ENCODE results near the gene DNAJB6. TPM values are rescaled to one million over a fixed set of nuclear protein-coding genes. Genes with fewer than 3 reads are reported as not detected.

The DNAJB6 gene
- total RNA-seq, 1 experiment from 2014 or later, result 178 TPM

DNA sequence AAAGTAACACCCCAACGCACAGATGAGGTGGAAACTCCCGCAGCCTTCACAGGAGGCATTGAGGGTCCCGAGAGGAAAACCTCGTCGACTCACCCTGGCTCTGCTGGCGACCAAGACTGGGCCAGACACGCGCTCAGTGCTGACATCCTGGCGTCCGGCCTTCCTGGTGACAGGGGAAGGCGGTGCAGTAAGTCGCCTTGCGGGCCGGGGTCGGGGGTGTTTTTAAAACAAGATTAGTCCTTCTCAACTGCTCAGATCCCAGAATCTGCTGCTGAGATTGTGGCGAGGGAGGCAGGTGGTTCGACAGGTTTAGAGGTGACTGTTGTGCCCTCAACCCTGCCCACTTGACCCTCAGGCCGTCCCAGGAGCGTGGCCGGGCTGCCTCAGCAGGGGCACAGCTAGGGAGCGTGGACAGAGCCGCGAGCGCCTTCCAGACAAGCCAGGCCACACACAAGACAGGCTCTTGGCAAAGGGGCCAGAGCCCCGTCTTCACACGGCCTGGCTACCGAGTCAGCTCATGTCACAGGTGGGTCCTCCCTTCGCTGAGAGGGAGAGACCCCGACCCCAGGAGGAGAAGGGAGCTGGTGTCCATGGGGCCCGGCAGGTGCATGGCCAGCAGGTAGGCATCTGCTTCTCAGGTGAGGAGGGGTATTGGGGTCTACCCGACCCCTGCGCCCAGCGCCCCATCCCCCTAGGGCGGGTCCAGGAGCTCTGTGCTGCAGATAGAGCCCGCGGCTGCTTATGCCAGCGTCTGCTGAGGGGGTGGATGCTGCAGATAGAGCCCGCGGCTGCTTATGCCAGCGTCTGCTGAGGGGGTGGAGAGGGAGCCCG, 81.6 kb downstream of the DNAJB6 start:
- no peak overlapping the region for H3K4me3 ChIP-seq
- no peak overlapping the region for H3K27ac ChIP-seq
- peaks cover 49% of the 10 kb centered on the region for H3K36me3 ChIP-seq
- no peaks in the 10 kb centered on the region for H3K4me1 ChIP-seq (replicated peaks)
- DNase-seq (ENCODE audit: low read depth in 1 of 2, low spot score in 2 of 2), result no peak
- H3K27me3 ChIP-seq (replicated peaks), result no peaks in the 10 kb centered on the region
- no peaks in the 10 kb centered on the region for H3K9me3 ChIP-seq (replicated peaks)

DNA sequence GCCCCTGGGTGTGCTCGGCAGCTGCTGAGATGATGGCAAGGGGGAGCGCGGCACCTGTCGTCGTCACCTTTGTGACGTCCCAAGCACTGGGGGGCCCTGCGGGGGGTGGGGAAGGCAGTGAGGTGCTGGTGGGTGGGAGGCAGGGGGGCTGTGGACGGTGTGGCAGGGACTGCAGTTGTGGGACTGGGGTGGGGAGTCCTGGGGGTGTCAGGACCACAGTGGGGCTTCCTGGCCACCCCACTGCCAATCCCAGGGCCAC, 82.2 kb downstream of the DNAJB6 start:
- Histone ChIP-seq H3K27ac (no peak overlapping the region), H3K36me3 (peaks cover 47% of the 10 kb centered on the region), H3K4me1 (replicated peaks) (no peaks in the 10 kb centered on the region), H3K4me3 (no peak overlapping the region), H3K9me3 (replicated peaks) (no peaks in the 10 kb centered on the region), H3K27me3 (replicated peaks) (no peaks in the 10 kb centered on the region)
- DNase-seq (ENCODE audit: low read depth in 1 of 2, low spot score in 2 of 2), result no peak

DNA sequence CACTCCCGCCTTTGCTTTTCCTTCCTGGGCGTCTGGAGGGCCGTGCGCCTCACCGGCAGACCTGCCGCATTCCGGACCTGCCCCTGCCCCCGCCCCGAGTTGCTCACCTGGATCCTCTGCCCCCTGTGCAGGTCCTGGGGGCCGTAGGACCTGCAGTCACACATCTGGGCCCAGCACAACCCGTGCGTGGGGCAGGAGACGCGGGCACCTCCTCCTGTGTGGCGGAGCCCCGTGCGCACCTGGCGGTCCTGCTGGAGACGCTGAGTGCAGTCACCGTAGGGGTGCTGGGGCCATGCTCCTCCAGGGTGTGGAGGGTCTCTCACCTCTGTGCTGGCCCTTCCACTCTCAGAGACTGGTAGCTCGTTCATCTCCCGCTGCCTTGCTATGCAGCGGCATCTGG, 85.5 kb downstream of the DNAJB6 start:
- Histone ChIP-seq H3K4me1 (replicated peaks) (no peaks in the 10 kb centered on the region), H3K4me3 (no peak overlapping the region), H3K9me3 (replicated peaks) (no peaks in the 10 kb centered on the region), H3K27ac (no peak overlapping the region), H3K27me3 (replicated peaks) (no peaks in the 10 kb centered on the region), H3K36me3 (peaks cover 14% of the 10 kb centered on the region)
- no peak for DNase-seq (ENCODE audit: low read depth in 1 of 2, low spot score in 2 of 2)

DNA sequence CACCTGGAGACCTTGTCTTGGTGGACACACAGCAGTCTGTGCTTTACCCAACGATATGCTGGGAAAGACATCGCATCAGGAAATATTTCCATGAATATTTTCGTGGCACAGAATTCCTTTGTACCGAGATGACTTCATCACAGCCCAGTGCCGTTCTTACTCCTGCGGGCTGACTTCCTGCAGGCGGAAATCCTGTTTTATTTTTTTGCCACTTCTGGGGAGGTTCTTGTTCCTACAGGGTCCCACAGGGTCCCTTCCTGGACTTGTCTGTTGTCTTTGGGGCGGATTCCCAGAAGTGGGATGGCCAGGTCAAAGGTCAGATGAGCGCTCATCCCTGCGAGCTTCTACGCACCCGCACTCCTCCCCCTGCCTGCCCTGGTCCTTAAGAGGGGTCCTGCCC, 86.5 kb downstream of the DNAJB6 start:
- Histone ChIP-seq H3K4me3 (no peak overlapping the region), H3K9me3 (replicated peaks) (no peaks in the 10 kb centered on the region), H3K4me1 (replicated peaks) (no peaks in the 10 kb centered on the region), H3K27me3 (replicated peaks) (no peaks in the 10 kb centered on the region), H3K27ac (no peak overlapping the region), H3K36me3 (peaks cover 3% of the 10 kb centered on the region; the same call in 1 of the 2 replicates)
- DNase-seq (ENCODE audit: low read depth in 1 of 2, low spot score in 2 of 2), result no peak

DNA sequence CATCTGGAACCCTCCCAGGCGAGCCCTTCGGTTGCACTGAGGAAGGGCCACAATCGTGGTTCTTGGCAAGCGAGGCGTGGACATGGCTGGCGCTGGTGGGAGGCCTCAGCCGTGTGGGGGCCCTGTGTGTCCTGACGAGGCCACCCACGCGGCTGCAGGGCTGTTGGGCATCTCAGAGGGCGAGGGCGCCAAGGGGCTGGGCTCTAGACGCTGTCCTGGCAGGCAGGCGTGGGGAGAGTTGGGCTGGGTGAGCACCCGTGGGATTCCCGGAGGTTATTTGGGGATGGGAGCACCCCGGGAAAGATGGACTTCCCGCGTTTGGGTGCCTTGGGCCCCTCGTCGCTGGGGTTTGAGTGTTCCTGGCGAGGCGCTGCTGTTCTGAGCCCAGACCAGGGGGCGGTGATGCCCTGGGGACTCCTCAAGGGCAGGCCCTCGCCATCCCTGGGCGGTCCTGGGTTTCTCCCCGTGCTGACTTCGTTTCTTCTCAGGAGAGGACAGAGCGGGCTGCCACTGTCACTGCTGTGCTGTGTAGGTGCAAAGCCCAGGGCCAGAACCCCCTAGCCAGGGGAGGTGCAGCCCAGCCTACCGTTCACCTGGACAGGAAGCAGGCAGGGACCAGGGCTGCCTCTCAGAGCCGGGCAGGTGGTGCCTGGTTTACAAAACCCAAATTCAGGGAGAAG, 87.2 kb downstream of the DNAJB6 start:
- H3K4me3 ChIP-seq, result no peak overlapping the region
- no peaks in the 10 kb centered on the region for H3K36me3 ChIP-seq
- H3K4me1 ChIP-seq (replicated peaks), result no peaks in the 10 kb centered on the region
- no peaks in the 10 kb centered on the region for H3K9me3 ChIP-seq (replicated peaks)
- H3K27ac ChIP-seq, result no peak overlapping the region
- no peak for DNase-seq (ENCODE audit: low read depth in 1 of 2, low spot score in 2 of 2)
- H3K27me3 ChIP-seq (replicated peaks), result no peaks in the 10 kb centered on the region

DNA sequence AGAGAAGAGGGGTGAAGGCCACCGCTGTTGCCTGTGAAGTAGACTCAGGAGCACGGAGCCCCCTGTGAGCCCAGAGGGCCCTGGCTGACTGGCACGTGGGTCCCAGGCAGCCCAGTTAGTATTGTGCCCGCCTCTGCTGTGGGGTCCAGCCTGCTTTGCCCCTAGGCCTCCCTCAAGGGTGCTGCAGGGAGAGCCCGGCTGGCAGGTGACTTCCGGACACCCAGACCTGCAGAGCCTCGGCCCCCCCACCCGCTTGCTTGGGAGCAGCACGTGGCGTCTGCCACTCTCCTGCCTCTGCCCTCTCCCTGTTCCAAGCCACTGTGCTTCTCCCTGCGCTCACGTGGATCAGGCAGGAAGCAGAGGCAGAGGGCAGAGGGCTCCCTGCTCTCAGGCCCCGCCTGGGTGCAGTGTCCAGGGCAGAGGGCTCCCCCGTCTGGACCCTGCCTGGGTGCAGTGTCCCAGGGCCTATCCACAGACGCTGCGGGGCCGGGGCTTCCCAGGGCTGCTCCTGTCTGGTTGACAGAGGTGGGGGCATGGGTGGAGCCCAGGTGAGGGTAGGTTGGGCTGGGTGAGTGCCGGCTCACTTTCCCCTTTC, 88.4 kb downstream of the DNAJB6 start:
- no peaks in the 10 kb centered on the region for H3K36me3 ChIP-seq
- H3K9me3 ChIP-seq (replicated peaks), result no peaks in the 10 kb centered on the region
- H3K4me1 ChIP-seq (replicated peaks), result no peaks in the 10 kb centered on the region
- H3K4me3 ChIP-seq, result no peak overlapping the region
- no peak for DNase-seq (ENCODE audit: low read depth in 1 of 2, low spot score in 2 of 2)
- H3K27ac ChIP-seq, result no peak overlapping the region
- H3K27me3 ChIP-seq (replicated peaks), result no peaks in the 10 kb centered on the region

DNA sequence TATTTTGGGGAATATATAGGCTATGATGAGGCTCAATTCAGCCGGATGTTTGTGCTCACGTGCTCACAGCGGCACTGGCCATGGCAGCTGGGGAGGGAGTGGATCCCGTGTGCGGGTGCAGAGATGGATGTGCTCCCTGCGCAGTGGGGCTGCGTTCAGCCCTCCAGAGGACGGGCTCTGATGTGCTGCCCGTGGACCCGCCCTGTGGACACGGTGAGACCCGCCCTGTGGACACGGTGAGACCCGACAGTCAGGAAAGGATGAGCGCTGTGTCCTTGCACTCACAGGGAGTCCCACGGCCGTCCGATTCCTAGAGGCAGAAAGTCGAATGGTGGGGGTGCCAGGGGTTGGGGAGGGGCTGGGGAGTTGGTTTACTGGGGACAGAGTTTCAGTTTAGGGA, 89.0 kb downstream of the DNAJB6 start:
- DNase-seq (ENCODE audit: low read depth in 1 of 2, low spot score in 2 of 2), result no peak
- Histone ChIP-seq H3K27ac (no peak overlapping the region), H3K4me1 (replicated peaks) (no peaks in the 10 kb centered on the region), H3K36me3 (no peaks in the 10 kb centered on the region), H3K4me3 (no peak overlapping the region), H3K27me3 (replicated peaks) (no peaks in the 10 kb centered on the region), H3K9me3 (replicated peaks) (no peaks in the 10 kb centered on the region)

DNA sequence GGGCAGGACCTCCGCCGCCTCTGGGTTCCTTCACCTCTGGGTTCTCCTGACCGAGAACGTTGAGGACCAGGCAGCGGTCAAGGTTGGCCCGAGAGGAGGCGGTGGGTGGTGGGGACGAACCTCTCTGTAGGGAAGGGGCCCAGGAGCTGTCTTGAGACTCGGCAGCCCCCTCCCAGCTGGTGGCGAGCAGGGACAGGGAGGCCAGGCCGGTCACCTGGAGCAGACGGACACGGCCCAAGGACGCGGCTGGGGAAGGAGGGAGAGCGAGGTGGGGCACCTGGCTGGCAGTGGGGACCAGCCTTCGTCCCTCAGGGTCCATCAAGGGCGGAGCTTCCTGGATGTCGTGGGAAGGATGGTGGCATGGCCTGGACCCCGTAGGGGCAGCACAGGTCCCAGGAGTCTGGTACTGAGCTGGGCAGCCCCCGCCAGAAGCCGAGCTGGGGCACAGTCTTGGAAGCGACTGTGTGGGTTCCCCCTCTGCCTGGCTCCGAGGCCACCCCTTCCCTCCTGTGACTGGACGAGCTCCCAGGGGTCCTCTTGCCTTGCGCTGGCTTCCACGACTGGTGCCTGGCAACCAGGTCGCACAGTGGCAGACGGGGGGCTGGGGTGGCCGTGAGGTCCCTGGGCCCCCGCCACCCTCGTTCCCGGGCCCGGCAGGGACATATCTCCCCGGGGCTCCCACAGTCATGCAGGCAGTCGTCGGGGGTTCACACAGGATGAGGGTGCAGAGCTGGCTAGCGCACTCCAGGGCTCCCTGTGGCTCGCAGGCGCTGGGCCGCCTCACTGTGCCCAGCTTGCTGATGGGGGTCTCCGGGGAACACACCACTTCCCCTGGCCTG, 89.9 kb downstream of the DNAJB6 start:
- Histone ChIP-seq H3K4me3 (no peak overlapping the region), H3K36me3 (no peaks in the 10 kb centered on the region), H3K9me3 (replicated peaks) (no peaks in the 10 kb centered on the region), H3K27me3 (replicated peaks) (no peaks in the 10 kb centered on the region), H3K4me1 (replicated peaks) (no peaks in the 10 kb centered on the region), H3K27ac (no peak overlapping the region)
- DNase-seq (ENCODE audit: low read depth in 1 of 2, low spot score in 2 of 2), result no peak

DNA sequence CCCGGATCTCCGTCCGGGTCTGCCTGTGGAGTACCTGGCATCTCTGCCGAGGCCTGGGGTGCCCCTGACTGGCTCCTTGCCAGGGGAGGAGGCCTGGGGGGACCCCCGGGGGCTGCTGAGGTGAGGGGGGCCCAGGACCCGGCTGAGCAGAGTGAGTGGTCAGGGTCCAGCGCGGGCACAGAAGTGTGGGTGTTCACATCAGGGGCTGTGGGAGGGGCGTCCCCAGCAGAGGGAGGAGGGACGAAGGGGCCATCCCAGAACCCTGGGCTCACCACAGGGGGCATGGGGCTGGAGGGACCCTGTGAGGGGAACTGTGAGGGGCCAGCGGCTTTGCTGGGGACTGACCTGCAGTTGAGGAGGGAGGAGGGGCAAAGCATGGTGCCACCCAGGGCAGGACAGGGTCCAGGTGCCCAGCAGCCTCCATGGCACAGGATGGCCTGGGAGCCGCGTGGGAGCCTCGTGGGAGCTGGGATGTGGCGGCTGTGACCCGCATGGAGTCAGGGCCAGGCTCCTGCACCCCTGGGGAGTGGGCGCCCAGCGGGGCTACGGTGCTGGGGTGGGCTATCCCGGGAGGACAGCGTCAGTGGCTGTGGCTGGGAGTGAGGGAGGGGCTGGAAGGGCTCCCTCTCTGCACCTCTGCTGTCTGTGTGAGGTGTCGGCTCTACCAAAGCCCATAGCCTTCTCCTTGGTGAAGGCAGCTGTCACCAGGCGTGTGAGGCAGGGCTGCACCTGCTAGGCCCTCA, 91.2 kb downstream of the DNAJB6 start:
- no peak overlapping the region for H3K4me3 ChIP-seq
- no peaks in the 10 kb centered on the region for H3K27me3 ChIP-seq (replicated peaks)
- H3K9me3 ChIP-seq (replicated peaks), result no peaks in the 10 kb centered on the region
- no peak for DNase-seq (ENCODE audit: low read depth in 1 of 2, low spot score in 2 of 2)
- no peaks in the 10 kb centered on the region for H3K36me3 ChIP-seq
- H3K4me1 ChIP-seq (replicated peaks), result peaks cover 9% of the 10 kb centered on the region
- no peak overlapping the region for H3K27ac ChIP-seq

DNA sequence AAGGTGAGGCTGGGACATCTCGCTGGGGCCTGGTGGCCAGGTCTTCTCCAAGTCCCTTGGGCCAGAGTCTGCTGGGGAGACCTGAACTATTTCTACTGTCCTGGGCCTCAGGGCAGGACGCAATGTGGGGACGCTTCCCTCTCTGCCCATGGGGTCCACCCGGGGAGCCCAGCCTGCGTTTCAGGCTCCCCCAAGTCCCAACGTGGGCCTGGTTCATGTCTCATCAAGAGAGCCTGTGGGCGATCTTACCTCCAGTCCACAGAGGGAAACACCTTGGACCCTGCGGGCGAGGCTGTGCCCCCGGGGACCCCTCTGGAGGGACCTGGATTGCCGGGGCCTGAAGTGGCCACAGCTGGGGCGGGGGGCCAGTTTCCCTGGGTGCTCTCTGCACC, 91.7 kb downstream of the DNAJB6 start:
- Histone ChIP-seq H3K27ac (no peak overlapping the region), H3K27me3 (replicated peaks) (no peaks in the 10 kb centered on the region), H3K36me3 (no peaks in the 10 kb centered on the region), H3K9me3 (replicated peaks) (no peaks in the 10 kb centered on the region), H3K4me1 (replicated peaks) (peaks cover 9% of the 10 kb centered on the region), H3K4me3 (no peak overlapping the region)
- no peak for DNase-seq (ENCODE audit: low read depth in 1 of 2, low spot score in 2 of 2)

DNA sequence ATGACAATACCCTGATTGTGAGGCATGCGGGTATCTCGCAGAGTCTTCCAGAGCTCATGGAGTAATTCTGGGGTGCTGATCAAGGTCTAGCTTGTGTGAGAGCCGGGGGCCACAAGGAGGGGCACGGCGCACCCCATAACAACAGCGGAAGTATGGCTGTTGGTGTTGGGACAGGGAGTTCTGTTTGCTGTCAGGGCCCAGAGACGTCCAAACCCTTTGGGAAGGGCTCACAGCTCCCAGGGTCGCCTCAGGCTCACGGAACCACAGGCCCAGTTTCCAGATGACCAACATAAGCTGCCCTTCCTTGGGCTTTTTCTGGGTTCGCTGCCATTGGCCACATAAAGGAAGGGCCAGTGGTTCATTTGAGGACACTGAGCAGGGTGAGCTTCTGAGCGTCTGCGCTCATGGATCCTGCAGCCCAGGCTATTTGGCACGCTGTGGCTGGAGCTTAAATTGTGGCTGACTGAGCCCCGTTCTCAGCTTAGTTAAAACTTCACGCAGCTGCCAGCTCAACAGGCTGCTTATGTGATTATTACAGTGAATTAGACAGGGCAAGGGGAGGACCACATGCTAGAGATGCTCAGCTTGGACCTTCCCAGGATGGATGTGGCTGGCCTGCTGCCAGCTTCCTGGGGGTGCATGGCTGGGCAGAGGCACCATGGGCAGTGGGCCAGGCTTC, 92.3 kb downstream of the DNAJB6 start:
- DNase-seq (ENCODE audit: low read depth in 1 of 2, low spot score in 2 of 2), result no peak
- Histone ChIP-seq H3K36me3 (no peaks in the 10 kb centered on the region), H3K4me3 (no peak overlapping the region), H3K9me3 (replicated peaks) (no peaks in the 10 kb centered on the region), H3K27ac (no peak overlapping the region), H3K27me3 (replicated peaks) (no peaks in the 10 kb centered on the region), H3K4me1 (replicated peaks) (peaks cover 9% of the 10 kb centered on the region)

DNA sequence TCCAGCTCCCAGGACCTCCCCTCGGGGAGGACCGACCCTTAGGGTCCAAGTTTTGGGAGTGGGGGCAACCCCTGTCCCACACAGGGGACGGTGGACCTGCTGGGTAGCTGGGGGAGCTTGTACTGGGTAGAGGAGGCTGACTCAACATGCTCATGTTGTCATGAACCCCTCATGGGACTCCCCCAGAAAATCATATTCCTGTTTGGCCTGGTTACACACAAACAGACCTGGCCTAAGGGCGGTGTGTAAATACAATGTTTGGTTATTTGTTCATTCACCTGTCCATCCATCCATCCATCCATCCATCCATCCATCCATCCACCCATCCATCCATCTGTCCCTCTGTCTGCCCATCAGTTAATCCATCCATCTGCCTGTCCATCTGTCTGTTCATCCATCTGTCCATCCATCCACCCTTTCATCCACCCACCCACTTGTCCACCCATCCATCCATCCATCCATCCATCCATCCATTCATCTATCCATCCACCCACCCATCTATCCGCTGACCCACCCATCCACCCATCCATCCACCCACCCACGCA, 92.9 kb downstream of the DNAJB6 start:
- Histone ChIP-seq H3K27ac (no peak overlapping the region), H3K9me3 (replicated peaks) (no peaks in the 10 kb centered on the region), H3K36me3 (no peaks in the 10 kb centered on the region), H3K27me3 (replicated peaks) (no peaks in the 10 kb centered on the region), H3K4me1 (replicated peaks) (peaks cover 9% of the 10 kb centered on the region), H3K4me3 (no peak overlapping the region)
- DNase-seq (ENCODE audit: low read depth in 1 of 2, low spot score in 2 of 2), result peak in 1 of 2 experiments; percentile 42

DNA sequence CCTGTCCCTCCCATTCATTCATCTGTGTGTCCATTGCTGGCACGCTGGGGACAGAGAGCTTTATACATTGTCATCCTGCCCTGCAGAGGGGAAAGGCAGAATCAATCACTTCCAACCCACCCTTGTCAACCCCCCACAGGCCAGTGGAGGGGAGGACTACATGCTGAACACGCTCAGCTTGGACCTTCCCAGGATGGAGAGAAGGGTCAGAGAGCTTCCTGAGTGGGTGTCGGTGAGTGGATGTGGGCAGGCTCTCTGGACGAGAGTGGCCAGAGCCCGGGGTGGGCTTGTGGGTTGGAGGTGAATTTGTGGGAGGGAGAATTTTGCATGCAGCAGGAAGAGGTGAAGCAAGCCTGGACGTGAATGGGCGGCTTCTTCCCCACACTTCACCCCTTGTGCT, 93.9 kb downstream of the DNAJB6 start:
- Histone ChIP-seq H3K4me3 (no peak overlapping the region), H3K9me3 (replicated peaks) (no peaks in the 10 kb centered on the region), H3K27ac (no peak overlapping the region), H3K36me3 (no peaks in the 10 kb centered on the region), H3K27me3 (replicated peaks) (no peaks in the 10 kb centered on the region), H3K4me1 (replicated peaks) (peaks cover 9% of the 10 kb centered on the region)
- peak in 1 of 2 experiments; percentile 25 for DNase-seq (ENCODE audit: low read depth in 1 of 2, low spot score in 2 of 2)
